HepG2 (cell line): ENCODE results near the gene TMEM185A. TPM values are rescaled to one million over a fixed set of nuclear protein-coding genes. Genes with fewer than 3 reads are reported as not detected.
A peak's percentile ranks its signal among the peaks of the same experiment; 100 is the strongest.

Experiments
- ATAC-seq: fragments of 200-7000 bp; cut with Tn5 transposase; 3 replicates; pipeline ENCODE4 v1.9.1; 2020; ENCODE audit warnings: mild to moderate bottlenecking, moderate library complexity
- BruUV-seq: library from RNA; stranded (reverse); fragments of 400-500 nt; replicated peaks from 2 replicates; lab custom pipeline; 2021; lab: Mats Ljungman, UMichigan
- CTCF ChIA-PET: fragments of 300-600 bp; formaldehyde crosslinking; extraction: SDS; loops from one replicate; lab custom pipeline; 2021; ENCODE audit warnings: low total read pairs, inconsistent platforms, low intra/inter-chr PET ratio; lab: Yijun Ruan, JAX
- POLR2A ChIA-PET: fragments of 350-600 bp; sonication (Branson Sonifier 250); formaldehyde crosslinking; loops from one replicate; lab custom pipeline; 2020; ENCODE audit warnings: antibody characterized with exemption, inconsistent platforms; lab: Yijun Ruan, JAX
- DNase-seq: peaks from one replicate; pipeline ENCODE4 v3.0.0-alpha.2; 2015; ENCODE audit warnings: low spot score
- FAIRE-seq: peaks from 3 replicates; lab custom pipeline; 2011; peaks lifted over from hg19 to GRCh38; lab: Jason Lieb, UNC
- H2AFZ ChIP-seq: one replicate; pipeline ENCODE4 v1.6.1; 2011; ENCODE audit warnings: low read length, inconsistent platforms
- H3K27ac ChIP-seq: fragments of 300-600 bp; 3 replicates; pipeline ENCODE4 v1.8.0; 2011; ENCODE audit warnings: mixed run types, mild to moderate bottlenecking, mixed read lengths, low read length, inconsistent platforms; ENCODE audit not compliant: insufficient read depth; ENCODE audit errors: extremely low read length
- H3K27me3 ChIP-seq, 2 experiments: fragments of 200-600 bp in 1 of 2; 2 replicates in 1 of 2; 3 replicates in 1 of 2; pipeline versions ENCODE4 v1.6.0 to v1.8.0; 2011; ENCODE audit warnings: low read length in 2 of 2, mild to moderate bottlenecking in 2 of 2, moderate library complexity in 2 of 2, inconsistent platforms in 1 of 2; ENCODE audit not compliant: insufficient read depth in 2 of 2, control insufficient read depth in 1 of 2
- H3K36me3 ChIP-seq, 2 experiments: fragments of 200-600 bp in 1 of 2; replicated peaks in 1 of 2; 2 replicates in 1 of 2; 3 replicates in 1 of 2; pipeline versions ENCODE4 v1.5.1 to v1.8.0; 2011; ENCODE audit warnings: low read length in 2 of 2, inconsistent platforms in 1 of 2; ENCODE audit not compliant: insufficient read depth in 2 of 2, control insufficient read depth in 1 of 2
- H3K4me1 ChIP-seq: 2 replicates; pipeline ENCODE4 v1.5.1; 2012; ENCODE audit warnings: low read length, inconsistent platforms; ENCODE audit not compliant: insufficient read depth
- H3K4me2 ChIP-seq: 2 replicates; pipeline ENCODE4 v1.6.0; 2011; ENCODE audit warnings: low read depth, low read length, inconsistent platforms
- H3K4me3 ChIP-seq, 3 experiments: fragments of 200-600 bp in 1 of 3; sonication (generic), shearing (Covaris generic) in 1 of 3; replicated peaks in 1 of 3; 2 replicates each; pipeline ENCODE4 v1.5.1; 2011 to 2016; ENCODE audit warnings: low read length in 3 of 3, inconsistent platforms in 2 of 3, low read depth in 2 of 3, mild to moderate bottlenecking in 2 of 3, control low read depth in 1 of 3, mixed read lengths in 1 of 3; ENCODE audit not compliant: insufficient read depth in 1 of 3
- H3K79me2 ChIP-seq: one replicate; pipeline ENCODE4 v1.6.1; 2011; ENCODE audit warnings: low read length, inconsistent platforms; ENCODE audit not compliant: insufficient read depth
- H3K9ac ChIP-seq: 2 replicates; pipeline ENCODE4 v1.6.0; 2011; ENCODE audit warnings: mild to moderate bottlenecking, low read depth, low read length, inconsistent platforms; ENCODE audit not compliant: insufficient read depth
- H3K9me3 ChIP-seq: 2 replicates; pipeline ENCODE4 v1.5.1; 2012; ENCODE audit warnings: mild to moderate bottlenecking, low read length
- H4K20me1 ChIP-seq: 2 replicates; pipeline ENCODE4 v1.6.0; 2011; ENCODE audit warnings: inconsistent platforms, mild to moderate bottlenecking, low read length, moderate library complexity; ENCODE audit not compliant: insufficient read depth
- ADNP ChIP-seq: sonication (generic); formaldehyde crosslinking; IDR thresholded peaks from 2 replicates; pipeline ENCODE4 v1.4.0; 2020; ENCODE audit warnings: missing genetic modification reagents
- CTCF ChIP-seq: sonication (generic); formaldehyde crosslinking; IDR thresholded peaks from 2 replicates; pipeline ENCODE4 v1.5.0; 2020; ENCODE audit warnings: mild to moderate bottlenecking, missing genetic modification reagents, moderate library complexity
- ESRRA ChIP-seq: sonication (generic); formaldehyde crosslinking; IDR thresholded peaks from 2 replicates; pipeline ENCODE4 v1.5.1; 2020; ENCODE audit warnings: mild to moderate bottlenecking, low read depth, missing genetic modification reagents
- HDAC1 ChIP-seq: sonication (generic); formaldehyde crosslinking; IDR thresholded peaks from 2 replicates; pipeline ENCODE4 v1.5.1; 2020; ENCODE audit warnings: mild to moderate bottlenecking, missing genetic modification reagents
- HMGA1 ChIP-seq: sonication (generic); formaldehyde crosslinking; conservative IDR thresholded peaks from 2 replicates; pipeline ENCODE4 v1.4.0; 2020; ENCODE audit warnings: missing genetic modification reagents
- KAT7 ChIP-seq: IDR thresholded peaks from 2 replicates; pipeline ENCODE4 v1.6.1; 2018; ENCODE audit warnings: borderline replicate concordance, missing compliant biosample characterization
- RNF2 ChIP-seq: fragments of 450-650 bp; conservative IDR thresholded peaks from 2 replicates; pipeline ENCODE4 v1.6.1; 2016; ENCODE audit warnings: low read depth
- SRY ChIP-seq: sonication (generic); formaldehyde crosslinking; IDR thresholded peaks from 2 replicates; pipeline ENCODE4 v1.8.0; 2022; ENCODE audit warnings: mild to moderate bottlenecking, missing genetic modification reagents
- ZBTB33 ChIP-seq: sonication (generic); formaldehyde crosslinking; IDR thresholded peaks from 2 replicates; pipeline ENCODE4 v1.4.0; 2020; ENCODE audit warnings: missing genetic modification reagents
- ZMAT3 ChIP-seq: sonication (generic); formaldehyde crosslinking; conservative IDR thresholded peaks from 2 replicates; pipeline ENCODE4 v1.7.0; 2021; ENCODE audit warnings: missing genetic modification reagents
- ZNF564 ChIP-seq: sonication (generic); formaldehyde crosslinking; IDR thresholded peaks from 2 replicates; pipeline ENCODE4 v1.8.1; 2023; ENCODE audit warnings: mild to moderate bottlenecking, missing genetic modification reagents
- ZNF577 ChIP-seq: sonication (generic); formaldehyde crosslinking; IDR thresholded peaks from 2 replicates; pipeline ENCODE4 v1.4.0; 2020; ENCODE audit warnings: mild to moderate bottlenecking, low read depth, missing genetic modification reagents, borderline replicate concordance
- ZNF740 ChIP-seq: sonication (generic); formaldehyde crosslinking; IDR thresholded peaks from 2 replicates; pipeline ENCODE4 v1.4.0; 2020; ENCODE audit warnings: missing genetic modification reagents
- WGBS: methylation state at CpG from one replicate; pipeline ENCODE4 v1.1.6; 2017; ENCODE audit warnings: low lambda C conversion rate; 5-methylcytosine and 5-hydroxymethylcytosine counted together
- in situ Hi-C: cut with HindIII; loops from 2 replicates; pipeline ENCODE4 v1.10.0; 2017; ENCODE audit warnings: low pct_unique_long_range_greater_than_20kb; ENCODE audit not compliant: extremely low pct_ligation_motif_present
- intact Hi-C: fragments of 100-400 bp; cut with micrococcal nuclease; formaldehyde crosslinking; loops from one replicate; pipeline ENCODE4 v1.10.0; 2022; ENCODE audit not compliant: unreplicated experiment
- polyA plus RNA-seq, 8 experiments: library from polyadenylated mRNA; depleted of rRNA in 3 of 8; stranded (reverse) in 7 of 8; unstranded in 1 of 8; fragments of >200 nt; fragmentation: Illumina TruSeq in 4 of 8; extraction: Trizol in 4 of 8; gene quantifications; 2 replicates each; pipeline versions ENCODE4 v1.2.1 to v1.2.3, GENCODE V29; 2011 to 2016; ENCODE audit warnings: low read depth in 4 of 8, missing spikeins in 1 of 8, mixed read lengths in 1 of 8; ENCODE audit not compliant: insufficient read depth in 1 of 8
- total RNA-seq, 5 experiments: library from RNA; depleted of rRNA; stranded (reverse); fragments of >200 nt; fragmentation: Illumina TruSeq; extraction: Trizol; gene quantifications; 2 replicates each; pipeline ENCODE4 v1.2.3, GENCODE V29; 2016; ENCODE audit warnings: low read depth in 1 of 5

The TMEM185A gene
- total and polyA plus RNA-seq, 2 of the 13 experiments (the other 11 are each of a cell fraction or from before 2014, with no cell fraction given) = 5.9 to 10.5 TPM

GRCh38 chrX:149630681-149631233 lies 835 bp downstream of the TMEM185A start:
- peak; percentile 89 for ATAC-seq
- no peaks in the 10 kb centered on the region for H3K36me3 ChIP-seq
- H3K27me3 ChIP-seq = peaks cover 0 to 2% of the 10 kb centered on the region in 2 experiments; a peak in 1 of 5 replicates
- no peaks in the 10 kb centered on the region for H3K9me3 ChIP-seq
- peaks cover 34% of the 10 kb centered on the region for H3K4me1 ChIP-seq
- intact Hi-C loops = no loop called here
- peak; percentile 88 for FAIRE-seq
- BruUV-seq = no TSS peak
- peak overlapping the region; percentile 81 for H3K4me2 ChIP-seq
- no peak overlapping the region for H3K27ac ChIP-seq
- TF ChIP-seq CTCF = 0 out of 2 replicates have a peak, but pooled peaks have one; percentile 10
- TF ChIP-seq HDAC1 (CRISPR knock-in tag) = no peak
- TF ChIP-seq ZNF564 (CRISPR knock-in tag) = peak; percentile 98
- H3K9ac ChIP-seq = peak overlapping the region; percentile 68
- 0% methylated on average over 12 of the region's 16 CpGs for WGBS
- H4K20me1 ChIP-seq = no peaks in the 10 kb centered on the region
- peak overlapping the region; percentile 65 to 76 (median 66) for H3K4me3 ChIP-seq
- ChIA-PET POLR2A (no interaction called here), CTCF (no interaction called here)
- DNase-seq = peak; percentile 18
- H2AFZ ChIP-seq = no peak overlapping the region
- no peaks in the 10 kb centered on the region for H3K79me2 ChIP-seq
- in situ Hi-C loops = no loop called here

GRCh38 chrX:149629730-149630387 lies 1.7 kb downstream of the TMEM185A start:
- no peak; the same call in 2 of the 3 replicates for ATAC-seq
- in situ Hi-C loops = no loop called here
- no peak for FAIRE-seq
- Histone ChIP-seq H3K9ac (no peak overlapping the region), H3K27me3 (peaks cover 0 to 2% of the 10 kb centered on the region in 2 experiments; a peak in 1 of 5 replicates), H3K79me2 (no peaks in the 10 kb centered on the region), H3K4me3 (no peak overlapping the region; a peak in 2 of 6 replicates), H3K9me3 (no peaks in the 10 kb centered on the region), H3K36me3 (no peaks in the 10 kb centered on the region), H2AFZ (no peak overlapping the region), H3K4me2 (peak overlapping the region; percentile 81), H3K4me1 (peaks cover 34% of the 10 kb centered on the region), H4K20me1 (no peaks in the 10 kb centered on the region), H3K27ac (no peak overlapping the region)
- BruUV-seq = TSS peak; percentile 39
- CTCF ChIA-PET = no interaction called here
- DNase-seq = no peak
- WGBS = 92% methylated on average over 3 of the region's 5 CpGs
- POLR2A ChIA-PET = no interaction called here
- intact Hi-C loops = no loop called here
- no peak for TF ChIP-seq SRY
- TF ChIP-seq ADNP (CRISPR knock-in tag) = no peak
- no peak for TF ChIP-seq RNF2
- TF ChIP-seq ZNF577 (CRISPR knock-in tag) = no peak
- TF ChIP-seq ZNF740 (CRISPR knock-in tag) = no peak
- no peak for TF ChIP-seq ZBTB33 (CRISPR knock-in tag)
- TF ChIP-seq ESRRA (CRISPR knock-in tag) = no peak
- TF ChIP-seq HMGA1 = no peak
- TF ChIP-seq KAT7 (CRISPR knock-in tag) = no peak
- no peak for TF ChIP-seq ZMAT3 (CRISPR knock-in tag)
